ENCODE results near the gene ACTN4.

The ACTN4 gene

GRCh38 chr19:38725469-38726283 is 78.2 kb downstream of the ACTN4 start:
- DNase-seq (ENCODE audit: low read depth) = no peak

- no peak for DNase-seq (ENCODE audit: low read depth)
Measured at GRCh38 chr19:38726284-38726673, 78.8 kb downstream of the ACTN4 start.

GRCh38 chr19:38726761-38727301 is 79.4 kb downstream of the ACTN4 start:
- no peak for DNase-seq (ENCODE audit: low read depth)

- DNase-seq (ENCODE audit: low read depth) = no peak
Measured at GRCh38 chr19:38727306-38727867, 79.9 kb downstream of the ACTN4 start.

GRCh38 chr19:38727868-38728660 is 80.6 kb downstream of the ACTN4 start:
- DNase-seq (ENCODE audit: low read depth) = no peak

GRCh38 chr19:38728752-38729541 is 81.5 kb downstream of the ACTN4 start:
- no peak for DNase-seq (ENCODE audit: low read depth)

- peak; percentile 65 for DNase-seq (ENCODE audit: low read depth)
Measured at GRCh38 chr19:38729653-38730469, 82.4 kb downstream of the ACTN4 start.

- DNase-seq (ENCODE audit: low read depth) = no peak
Measured at GRCh38 chr19:38730470-38730730, 83.0 kb downstream of the ACTN4 start.

- DNase-seq (ENCODE audit: low read depth) = no peak
Measured at GRCh38 chr19:38730731-38731589, 83.5 kb downstream of the ACTN4 start.

- DNase-seq (ENCODE audit: low read depth) = no peak
Measured at GRCh38 chr19:38731654-38732301, 84.3 kb downstream of the ACTN4 start.

GRCh38 chr19:38733241-38733492 is 85.7 kb downstream of the ACTN4 start:
- no peak for DNase-seq (ENCODE audit: low read depth)

GRCh38 chr19:38733493-38734175 is 86.2 kb downstream of the ACTN4 start:
- no peak for DNase-seq (ENCODE audit: low read depth)

- no peak for DNase-seq (ENCODE audit: low read depth)
Measured at GRCh38 chr19:38734176-38734425, 86.7 kb downstream of the ACTN4 start.

GRCh38 chr19:38734426-38735256 is 87.2 kb downstream of the ACTN4 start:
- peak; percentile 13 for DNase-seq (ENCODE audit: low read depth)

GRCh38 chr19:38735257-38735686 is 87.8 kb downstream of the ACTN4 start:
- DNase-seq (ENCODE audit: low read depth) = peak; percentile 12

GRCh38 chr19:38736036-38736412 is 88.6 kb downstream of the ACTN4 start:
- DNase-seq (ENCODE audit: low read depth) = peak; percentile 46

- DNase-seq (ENCODE audit: low read depth) = peak; percentile 63
Measured at GRCh38 chr19:38736413-38737280, 89.2 kb downstream of the ACTN4 start.

All from activated T-helper 9 cell treated with anti-CD3 and anti-CD28 coated beads, Interleukin-2, amount 50 U/mL, for 16 hours (primary cell).